CD14-positive monocyte (primary cell): ENCODE measurements around the gene SNRNP35. TPM values are rescaled to one million over a fixed set of nuclear protein-coding genes. Genes with fewer than 3 reads are reported as not detected.

ENCODE experiments used
- DNase-seq, 3 donors: peaks; one replicate each; pipeline ENCODE4 v3.0.0-alpha.2; 2011 to 2022
- H2AFZ ChIP-seq: 2 replicates; pipeline ENCODE4 v1.6.0; 2012; ENCODE audit warnings: mild to moderate bottlenecking, low read depth, low read length, inconsistent platforms; ENCODE audit not compliant: insufficient read depth, poor library complexity, severe bottlenecking
- H3K27ac ChIP-seq, 2 donors: 1 replicate in 1 of 2; 2 replicates in 1 of 2; pipeline ENCODE4 v1.5.1; 2012 to 2013; ENCODE audit warnings: low read length in 2 of 2, control low read depth in 1 of 2, inconsistent platforms in 1 of 2, low read depth in 1 of 2, mild to moderate bottlenecking in 1 of 2
- H3K27me3 ChIP-seq, 2 donors: one replicate each; pipeline versions ENCODE4 v1.6.0 to v1.6.1; 2011 to 2013; ENCODE audit warnings: low read length in 2 of 2; ENCODE audit not compliant: control insufficient read depth in 2 of 2, insufficient read depth in 2 of 2
- H3K36me3 ChIP-seq, 2 donors: replicated peaks in 1 of 2; 1 replicate in 1 of 2; 2 replicates in 1 of 2; pipeline versions ENCODE4 v1.5.1 to v1.6.1; 2012 to 2013; ENCODE audit warnings: low read length in 2 of 2, control low read depth in 1 of 2, inconsistent platforms in 1 of 2, mild to moderate bottlenecking in 1 of 2; ENCODE audit not compliant: insufficient read depth in 2 of 2, control insufficient read depth in 1 of 2
- H3K4me1 ChIP-seq, 2 donors: 1 replicate in 1 of 2; 2 replicates in 1 of 2; pipeline versions ENCODE4 v1.5.1 to v1.6.1; 2012 to 2013; ENCODE audit warnings: low read length in 2 of 2, control low read depth in 1 of 2, inconsistent platforms in 1 of 2, mild to moderate bottlenecking in 1 of 2, moderate library complexity in 1 of 2; ENCODE audit not compliant: insufficient read depth in 2 of 2, control insufficient read depth in 1 of 2
- H3K4me2 ChIP-seq: replicated peaks from 2 replicates; pipeline ENCODE3; 2012; ENCODE audit warnings: low read length, moderate library complexity, mild to moderate bottlenecking; ENCODE audit not compliant: poor library complexity, severe bottlenecking; ENCODE audit errors: extremely low read depth
- H3K4me3 ChIP-seq, 3 experiments: fragments of 200-600 bp in 1 of 3; sonication (generic) in 1 of 3; replicated peaks in 1 of 3; 1 replicate in 2 of 3; 2 replicates in 1 of 3; pipeline ENCODE4 v1.5.1; 2011 to 2013; ENCODE audit warnings: low read length in 3 of 3, mild to moderate bottlenecking in 3 of 3, control low read depth in 2 of 3, low read depth in 2 of 3, inconsistent platforms in 1 of 3, moderate library complexity in 1 of 3
- H3K79me2 ChIP-seq: 2 replicates; pipeline ENCODE4 v1.6.0; 2012; ENCODE audit warnings: mild to moderate bottlenecking, control low read depth, inconsistent platforms, low read length, moderate library complexity; ENCODE audit not compliant: insufficient read depth
- H3K9ac ChIP-seq: 2 replicates; pipeline ENCODE4 v1.6.0; 2017; ENCODE audit warnings: low read length, mild to moderate bottlenecking; ENCODE audit not compliant: insufficient read depth, poor library complexity, severe bottlenecking
- H3K9me3 ChIP-seq, 2 donors: replicated peaks in 1 of 2; 1 replicate in 1 of 2; 2 replicates in 1 of 2; pipeline versions ENCODE4 v1.5.1 to v1.6.1; 2012 to 2013; ENCODE audit warnings: low read length in 2 of 2, control low read depth in 1 of 2; ENCODE audit not compliant: control insufficient read depth in 1 of 2, insufficient read depth in 1 of 2
- H4K20me1 ChIP-seq: 2 replicates; pipeline ENCODE4 v1.6.0; 2012; ENCODE audit warnings: mild to moderate bottlenecking, low read length, control low read depth, moderate library complexity; ENCODE audit not compliant: insufficient read depth
- H3K27ac Mint-ChIP-seq, 7 donors: one replicate each; pipeline ENCODE4 v1.8.0; 2020; ENCODE audit warnings: mild to moderate bottlenecking in 7 of 7, mixed read lengths in 7 of 7, moderate library complexity in 6 of 7, inconsistent platforms in 2 of 7
- H3K27me3 Mint-ChIP-seq, 3 donors: one replicate each; pipeline ENCODE4 v1.8.0; 2021 to 2022; ENCODE audit warnings: low read depth in 3 of 3, mild to moderate bottlenecking in 3 of 3, mixed read lengths in 3 of 3, moderate library complexity in 3 of 3, inconsistent platforms in 1 of 3
- H3K36me3 Mint-ChIP-seq, 2 donors: one replicate each; pipeline ENCODE4 v1.8.0; 2020; ENCODE audit warnings: mixed read lengths in 2 of 2, inconsistent platforms in 1 of 2, mild to moderate bottlenecking in 1 of 2
- H3K4me1 Mint-ChIP-seq: one replicate; pipeline ENCODE4 v1.8.0; 2020; ENCODE audit warnings: mild to moderate bottlenecking, mixed read lengths
- H3K4me3 Mint-ChIP-seq, 2 donors: one replicate each; pipeline ENCODE4 v1.8.0; 2020; ENCODE audit warnings: mild to moderate bottlenecking in 2 of 2, mixed read lengths in 2 of 2, moderate library complexity in 1 of 2
- H3K9me3 Mint-ChIP-seq, 7 donors: one replicate each; pipeline ENCODE4 v1.8.0; 2020 to 2022; ENCODE audit warnings: mixed read lengths in 7 of 7, mild to moderate bottlenecking in 6 of 7, moderate library complexity in 6 of 7, inconsistent platforms in 2 of 7
- WGBS: methylation state at CpG from one replicate; pipeline ENCODE4 v1.1.5; 2013; ENCODE audit warnings: missing lambda C conversion rate; ENCODE audit not compliant: insufficient coverage; 5-methylcytosine and 5-hydroxymethylcytosine counted together
- intact Hi-C, 2 donors: fragments of 100-400 bp; cut with micrococcal nuclease; formaldehyde crosslinking; loops; one replicate each; pipeline versions ENCODE4 v1.15.0 to v1.15.1; 2023
- polyA plus RNA-seq, 3 donors: library from polyadenylated mRNA; depleted of rRNA in 1 of 3; unstranded in 2 of 3; stranded (reverse) in 1 of 3; fragments of 300-500 nt in 2 of 3; fragments of >200 nt in 1 of 3; fragmentation: Illumina TruSeq in 2 of 3; gene quantifications; 1 replicate in 2 of 3; 2 replicates in 1 of 3; pipeline ENCODE4 v1.2.3, GENCODE V29; 2012 to 2021
- TF ChIP-seq, protein P1 (sequence below): fragments of 200-600 bp; IDR thresholded peaks from one replicate; pipeline ENCODE4 v1.8.0; 2022; ENCODE audit warnings: antibody characterized with exemption, mild to moderate bottlenecking

Gene SNRNP35
- polyA plus RNA-seq, 3 donors, result 13.4 to 19.5 (median 16.7) TPM

- no peaks in the 10 kb centered on the region for H3K36me3 ChIP-seq
- intact Hi-C loops, result no loop called here
- no peak overlapping the region for H3K27ac ChIP-seq
- no peak overlapping the region for H3K4me3 ChIP-seq
- no peak overlapping the region for H3K4me2 ChIP-seq
- no peak overlapping the region for H3K4me3 Mint-ChIP-seq
- peaks cover 0 to 2% (median 0%) of the 10 kb centered on the region in 7 donors for H3K9me3 Mint-ChIP-seq
- TF ChIP-seq, protein P1, sequence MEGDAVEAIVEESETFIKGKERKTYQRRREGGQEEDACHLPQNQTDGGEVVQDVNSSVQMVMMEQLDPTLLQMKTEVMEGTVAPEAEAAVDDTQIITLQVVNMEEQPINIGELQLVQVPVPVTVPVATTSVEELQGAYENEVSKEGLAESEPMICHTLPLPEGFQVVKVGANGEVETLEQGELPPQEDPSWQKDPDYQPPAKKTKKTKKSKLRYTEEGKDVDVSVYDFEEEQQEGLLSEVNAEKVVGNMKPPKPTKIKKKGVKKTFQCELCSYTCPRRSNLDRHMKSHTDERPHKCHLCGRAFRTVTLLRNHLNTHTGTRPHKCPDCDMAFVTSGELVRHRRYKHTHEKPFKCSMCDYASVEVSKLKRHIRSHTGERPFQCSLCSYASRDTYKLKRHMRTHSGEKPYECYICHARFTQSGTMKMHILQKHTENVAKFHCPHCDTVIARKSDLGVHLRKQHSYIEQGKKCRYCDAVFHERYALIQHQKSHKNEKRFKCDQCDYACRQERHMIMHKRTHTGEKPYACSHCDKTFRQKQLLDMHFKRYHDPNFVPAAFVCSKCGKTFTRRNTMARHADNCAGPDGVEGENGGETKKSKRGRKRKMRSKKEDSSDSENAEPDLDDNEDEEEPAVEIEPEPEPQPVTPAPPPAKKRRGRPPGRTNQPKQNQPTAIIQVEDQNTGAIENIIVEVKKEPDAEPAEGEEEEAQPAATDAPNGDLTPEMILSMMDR, result no peak
- peaks cover 16% of the 10 kb centered on the region for H3K4me1 Mint-ChIP-seq
- H3K9me3 ChIP-seq, result no peaks in the 10 kb centered on the region
- WGBS, result 91% methylated on average over 8 of the region's 20 CpGs
- no peak for DNase-seq
- no peaks in the 10 kb centered on the region for H3K36me3 Mint-ChIP-seq
- no peak overlapping the region for H2AFZ ChIP-seq
- peaks cover 9 to 27% (median 11%) of the 10 kb centered on the region in 3 donors for H3K27me3 Mint-ChIP-seq
- H3K4me1 ChIP-seq, result peaks cover 0 to 4% of the 10 kb centered on the region in 2 donors
- H3K27me3 ChIP-seq, result no peaks in the 10 kb centered on the region
- H3K79me2 ChIP-seq, result no peaks in the 10 kb centered on the region
- no peak overlapping the region for H3K9ac ChIP-seq
- H3K27ac Mint-ChIP-seq, result peak overlapping the region in 1 of 7 donors; percentile 11
- no peaks in the 10 kb centered on the region for H4K20me1 ChIP-seq
Observed at GRCh38 chr12:123488539-123489230, 30.7 kb downstream of the SNRNP35 start.

GRCh38 chr12:123489580-123489979 is 31.6 kb downstream of the SNRNP35 start:
- intact Hi-C loops, result no loop called here
- no peak overlapping the region for H3K27ac Mint-ChIP-seq

More at GRCh38 chr12:123489580-123489979, 31.6 kb downstream of the SNRNP35 start:
- 100% methylated on average over 2 of the region's 6 CpGs for WGBS
- Histone ChIP-seq H3K79me2 (no peaks in the 10 kb centered on the region), H3K27me3 (no peaks in the 10 kb centered on the region), H3K4me1 (peaks cover 0 to 4% of the 10 kb centered on the region in 2 donors), H3K9ac (no peak overlapping the region), H3K4me3 (no peak overlapping the region), H3K4me2 (no peak overlapping the region), H3K9me3 (no peaks in the 10 kb centered on the region), H3K36me3 (no peaks in the 10 kb centered on the region), H2AFZ (no peak overlapping the region), H3K27ac (no peak overlapping the region), H4K20me1 (no peaks in the 10 kb centered on the region)
- H3K4me3 Mint-ChIP-seq, result no peak overlapping the region
- H3K36me3 Mint-ChIP-seq, result no peaks in the 10 kb centered on the region
- TF ChIP-seq, protein P1, result no peak
- peaks cover 12% of the 10 kb centered on the region for H3K4me1 Mint-ChIP-seq
- H3K27me3 Mint-ChIP-seq, result peaks cover 2 to 18% (median 5%) of the 10 kb centered on the region in 3 donors
- no peak for DNase-seq
- H3K9me3 Mint-ChIP-seq, result peaks cover 0 to 2% (median 0%) of the 10 kb centered on the region in 7 donors
